Suprapubic skin (tissue), 4 donors: ENCODE results near the gene LRRC43.

Experiments used
- POLR2A ChIP-seq, 2 donors: fragments of 450-650 bp; IDR thresholded peaks; one replicate each; pipeline ENCODE4 v1.6.1; 2017; ENCODE audit warnings: antibody characterized with exemption in 2 of 2, mild to moderate bottlenecking in 2 of 2, moderate library complexity in 2 of 2
- POLR2AphosphoS5 ChIP-seq, 3 donors: sonication (generic); formaldehyde crosslinking; IDR thresholded peaks; one replicate each; pipeline ENCODE4 v1.6.1; 2017; ENCODE audit warnings: antibody characterized with exemption in 3 of 3
- TF ChIP-seq, protein P1 (sequence below), 2 donors: fragments of 200-600 bp in 1 of 2; fragments of 450-650 bp in 1 of 2; sonication (generic) in 1 of 2; IDR thresholded peaks; one replicate each; pipeline ENCODE4 v1.5.1; 2016 to 2019; ENCODE audit warnings: antibody characterized with exemption in 2 of 2, mild to moderate bottlenecking in 1 of 2, moderate library complexity in 1 of 2

DNA sequence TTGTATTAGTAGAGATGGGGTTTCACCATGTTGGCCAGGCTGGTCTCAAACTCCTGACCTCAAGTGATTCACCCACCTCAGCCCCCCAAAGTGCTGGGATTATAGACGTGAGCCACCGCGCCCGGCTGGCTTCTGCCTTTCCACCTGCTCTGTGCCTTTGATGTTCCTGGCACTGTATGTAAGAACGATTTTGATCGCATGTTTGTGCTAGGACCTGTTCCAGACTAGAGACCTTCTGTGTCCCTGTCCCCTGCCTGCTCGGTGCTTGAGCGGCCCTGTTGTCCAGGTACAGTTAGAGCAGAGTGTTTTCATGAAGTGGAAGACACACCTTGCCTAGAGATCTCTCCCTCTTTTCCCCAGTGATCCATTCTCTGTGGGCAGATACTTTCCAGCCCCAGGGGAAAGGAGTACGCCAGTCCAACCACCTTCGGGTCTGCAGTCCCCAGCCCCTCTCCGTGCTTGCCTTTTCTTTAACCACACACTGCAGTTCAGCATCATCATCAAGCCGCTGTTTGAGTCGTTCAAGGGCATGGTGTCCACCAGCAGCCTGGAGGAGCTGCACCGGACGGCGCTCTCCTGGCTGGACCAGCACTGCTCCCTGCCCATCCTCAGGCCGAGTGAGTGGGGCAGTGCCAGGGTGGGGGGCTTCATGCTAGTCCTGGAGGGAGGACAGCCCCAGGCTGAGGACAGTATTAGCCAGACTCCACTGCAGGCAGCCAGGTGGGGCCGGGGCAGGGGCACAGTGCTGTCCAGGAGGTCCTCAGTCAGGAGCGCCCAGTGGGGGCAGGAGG lies 42.3 kb upstream of the LRRC43 start:
- TF ChIP-seq, protein P1, sequence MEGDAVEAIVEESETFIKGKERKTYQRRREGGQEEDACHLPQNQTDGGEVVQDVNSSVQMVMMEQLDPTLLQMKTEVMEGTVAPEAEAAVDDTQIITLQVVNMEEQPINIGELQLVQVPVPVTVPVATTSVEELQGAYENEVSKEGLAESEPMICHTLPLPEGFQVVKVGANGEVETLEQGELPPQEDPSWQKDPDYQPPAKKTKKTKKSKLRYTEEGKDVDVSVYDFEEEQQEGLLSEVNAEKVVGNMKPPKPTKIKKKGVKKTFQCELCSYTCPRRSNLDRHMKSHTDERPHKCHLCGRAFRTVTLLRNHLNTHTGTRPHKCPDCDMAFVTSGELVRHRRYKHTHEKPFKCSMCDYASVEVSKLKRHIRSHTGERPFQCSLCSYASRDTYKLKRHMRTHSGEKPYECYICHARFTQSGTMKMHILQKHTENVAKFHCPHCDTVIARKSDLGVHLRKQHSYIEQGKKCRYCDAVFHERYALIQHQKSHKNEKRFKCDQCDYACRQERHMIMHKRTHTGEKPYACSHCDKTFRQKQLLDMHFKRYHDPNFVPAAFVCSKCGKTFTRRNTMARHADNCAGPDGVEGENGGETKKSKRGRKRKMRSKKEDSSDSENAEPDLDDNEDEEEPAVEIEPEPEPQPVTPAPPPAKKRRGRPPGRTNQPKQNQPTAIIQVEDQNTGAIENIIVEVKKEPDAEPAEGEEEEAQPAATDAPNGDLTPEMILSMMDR (IDR thresholded peaks at IDR 0.05) = no peak
- TF ChIP-seq POLR2A (IDR thresholded peaks at IDR 0.05) (no peak), POLR2AphosphoS5 (IDR thresholded peaks at IDR 0.05) (no peak)
